ENCODE results near the gene AGMO.

Gene AGMO

DNA sequence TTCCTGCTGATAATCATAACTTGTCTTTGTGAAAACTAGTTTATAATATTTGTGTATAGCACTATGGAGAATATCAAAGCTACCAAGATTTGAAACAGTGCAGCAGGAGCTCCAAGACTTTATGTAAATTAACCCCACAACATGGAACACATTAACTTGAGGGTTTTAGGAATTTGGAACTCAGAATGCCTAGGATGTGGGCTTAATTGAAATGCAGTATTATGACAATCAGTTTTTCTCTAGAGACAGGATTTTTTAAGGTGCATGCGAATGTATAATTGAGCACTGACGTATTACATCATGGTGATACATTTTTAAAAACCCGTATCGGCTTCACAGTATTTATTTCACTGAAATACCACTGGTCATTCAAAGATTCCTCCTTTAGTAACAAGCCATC is 346.2 kb downstream of the AGMO start:
- no peaks in the 10 kb centered on the region for H3K36me3 ChIP-seq
- no peak overlapping the region for H3K4me3 ChIP-seq (ENCODE audit: low read depth in 1 of 2, low read length in 1 of 2)
- TF ChIP-seq, protein P1, sequence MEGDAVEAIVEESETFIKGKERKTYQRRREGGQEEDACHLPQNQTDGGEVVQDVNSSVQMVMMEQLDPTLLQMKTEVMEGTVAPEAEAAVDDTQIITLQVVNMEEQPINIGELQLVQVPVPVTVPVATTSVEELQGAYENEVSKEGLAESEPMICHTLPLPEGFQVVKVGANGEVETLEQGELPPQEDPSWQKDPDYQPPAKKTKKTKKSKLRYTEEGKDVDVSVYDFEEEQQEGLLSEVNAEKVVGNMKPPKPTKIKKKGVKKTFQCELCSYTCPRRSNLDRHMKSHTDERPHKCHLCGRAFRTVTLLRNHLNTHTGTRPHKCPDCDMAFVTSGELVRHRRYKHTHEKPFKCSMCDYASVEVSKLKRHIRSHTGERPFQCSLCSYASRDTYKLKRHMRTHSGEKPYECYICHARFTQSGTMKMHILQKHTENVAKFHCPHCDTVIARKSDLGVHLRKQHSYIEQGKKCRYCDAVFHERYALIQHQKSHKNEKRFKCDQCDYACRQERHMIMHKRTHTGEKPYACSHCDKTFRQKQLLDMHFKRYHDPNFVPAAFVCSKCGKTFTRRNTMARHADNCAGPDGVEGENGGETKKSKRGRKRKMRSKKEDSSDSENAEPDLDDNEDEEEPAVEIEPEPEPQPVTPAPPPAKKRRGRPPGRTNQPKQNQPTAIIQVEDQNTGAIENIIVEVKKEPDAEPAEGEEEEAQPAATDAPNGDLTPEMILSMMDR (IDR thresholded peaks at IDR 0.05) = no peak
- no peaks in the 10 kb centered on the region for H3K9me3 ChIP-seq
- peaks cover 13 to 29% of the 10 kb centered on the region in 2 experiments for H3K4me1 ChIP-seq (ENCODE audit: control insufficient read depth in 1 of 2, insufficient read depth in 1 of 2, low read depth in 1 of 2, low read length in 1 of 2)
- no peak overlapping the region for H3K27ac ChIP-seq
- H3K27me3 ChIP-seq = no peaks in the 10 kb centered on the region

DNA sequence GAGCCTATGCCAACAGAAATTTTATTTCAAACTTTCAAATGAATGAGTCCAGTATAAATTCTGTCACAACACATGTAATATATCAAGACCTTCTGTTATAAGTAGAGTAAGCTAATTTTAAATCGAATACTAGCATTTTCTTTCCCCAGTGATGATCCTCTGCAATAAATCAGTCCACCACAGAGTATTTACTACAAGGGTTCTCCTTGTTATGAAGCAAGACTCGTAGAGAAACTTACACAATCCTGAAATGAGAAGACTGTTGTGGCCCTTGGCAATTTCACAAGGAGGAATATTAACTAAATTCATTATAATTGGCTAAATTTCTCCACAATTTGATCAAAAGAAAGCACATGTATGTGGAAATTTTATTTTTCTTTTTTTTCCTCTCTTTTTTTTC is 346.8 kb downstream of the AGMO start:
- H3K27me3 ChIP-seq = no peaks in the 10 kb centered on the region
- H3K36me3 ChIP-seq = no peaks in the 10 kb centered on the region
- H3K4me1 ChIP-seq (ENCODE audit: control insufficient read depth in 1 of 2, insufficient read depth in 1 of 2, low read depth in 1 of 2, low read length in 1 of 2) = peaks cover 13 to 29% of the 10 kb centered on the region in 2 experiments
- no peaks in the 10 kb centered on the region for H3K9me3 ChIP-seq
- TF ChIP-seq, protein P1 (IDR thresholded peaks at IDR 0.05) = no peak
- H3K27ac ChIP-seq = no peak overlapping the region
- H3K4me3 ChIP-seq (ENCODE audit: low read depth in 1 of 2, low read length in 1 of 2) = no peak overlapping the region

DNA sequence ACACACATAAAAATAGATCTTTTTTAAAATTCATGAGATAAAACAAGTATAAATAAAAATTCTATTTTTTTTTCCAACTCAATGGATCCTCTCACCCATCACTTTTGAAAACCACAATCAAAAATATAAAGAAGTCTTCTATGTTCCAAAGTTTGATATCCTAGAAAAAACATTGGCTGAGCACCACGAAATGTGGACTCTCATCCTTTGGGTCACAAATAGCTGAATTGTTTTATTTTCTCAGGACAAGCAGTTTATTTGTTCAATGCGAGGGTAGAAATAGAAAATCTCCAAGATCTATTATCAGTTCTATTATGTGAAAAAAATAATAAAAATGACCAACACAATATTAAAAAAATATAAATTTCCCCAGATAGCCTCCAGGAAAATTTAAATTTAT is 348.7 kb downstream of the AGMO start:
- Histone ChIP-seq H3K9me3 (no peaks in the 10 kb centered on the region), H3K27ac (no peak overlapping the region), H3K27me3 (no peaks in the 10 kb centered on the region), H3K4me1 (ENCODE audit: control insufficient read depth in 1 of 2, insufficient read depth in 1 of 2, low read depth in 1 of 2, low read length in 1 of 2) (peaks cover 1 to 10% of the 10 kb centered on the region in 2 experiments), H3K36me3 (no peaks in the 10 kb centered on the region), H3K4me3 (ENCODE audit: low read depth in 1 of 2, low read length in 1 of 2) (no peak overlapping the region)
- TF ChIP-seq, protein P1 (IDR thresholded peaks at IDR 0.05) = no peak

DNA sequence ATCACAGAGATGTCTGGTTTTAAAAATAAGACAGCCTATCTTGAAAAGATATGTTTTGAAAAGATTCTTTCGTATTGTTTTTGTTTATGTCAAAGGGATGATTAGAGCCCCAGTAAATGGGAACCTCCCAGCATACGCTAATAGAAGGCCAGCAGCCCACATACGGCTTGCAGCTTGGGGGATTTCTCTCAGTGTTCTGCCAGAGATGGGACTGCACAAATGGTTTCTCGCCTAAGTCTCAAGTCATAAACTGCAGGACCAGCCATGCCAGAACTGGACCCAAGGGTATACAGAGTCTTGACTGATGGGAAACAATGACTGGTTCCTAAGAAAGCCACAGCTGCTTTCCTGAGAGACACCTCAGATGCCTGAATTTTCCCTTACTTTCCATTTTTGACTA is 352.4 kb downstream of the AGMO start:
- no peak overlapping the region for H3K27ac ChIP-seq
- no peaks in the 10 kb centered on the region for H3K36me3 ChIP-seq
- H3K27me3 ChIP-seq = no peaks in the 10 kb centered on the region
- TF ChIP-seq, protein P1 (IDR thresholded peaks at IDR 0.05) = no peak
- no peak overlapping the region for H3K4me3 ChIP-seq (ENCODE audit: low read depth in 1 of 2, low read length in 1 of 2)
- H3K9me3 ChIP-seq = no peaks in the 10 kb centered on the region
- no peaks in the 10 kb centered on the region for H3K4me1 ChIP-seq (ENCODE audit: control insufficient read depth in 1 of 2, insufficient read depth in 1 of 2, low read depth in 1 of 2, low read length in 1 of 2)

DNA sequence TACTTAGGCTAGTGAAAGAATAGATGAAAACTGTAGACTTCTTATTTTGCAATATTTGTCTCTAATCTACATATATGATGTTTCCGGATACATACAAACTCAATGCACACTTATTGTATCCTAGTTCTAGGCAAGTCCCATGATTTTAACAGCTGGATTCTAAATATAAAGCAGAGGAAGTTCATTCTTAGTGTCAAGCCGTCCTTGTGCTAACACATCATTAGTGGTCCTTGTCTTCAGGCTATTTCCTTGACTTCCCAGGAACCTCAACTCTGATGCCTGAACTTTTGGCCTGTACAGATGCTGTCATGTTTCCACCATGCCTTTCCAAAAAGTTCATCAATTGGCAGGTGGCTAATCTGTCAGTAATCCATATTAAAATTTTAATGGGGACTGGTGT is 357.4 kb downstream of the AGMO start:
- no peaks in the 10 kb centered on the region for H3K36me3 ChIP-seq
- H3K27ac ChIP-seq = no peak overlapping the region
- H3K9me3 ChIP-seq = no peaks in the 10 kb centered on the region
- H3K4me1 ChIP-seq (ENCODE audit: control insufficient read depth in 1 of 2, insufficient read depth in 1 of 2, low read depth in 1 of 2, low read length in 1 of 2) = no peaks in the 10 kb centered on the region
- no peak overlapping the region for H3K4me3 ChIP-seq (ENCODE audit: low read depth in 1 of 2, low read length in 1 of 2)
- TF ChIP-seq, protein P1 (IDR thresholded peaks at IDR 0.05) = no peak
- H3K27me3 ChIP-seq = no peaks in the 10 kb centered on the region

DNA sequence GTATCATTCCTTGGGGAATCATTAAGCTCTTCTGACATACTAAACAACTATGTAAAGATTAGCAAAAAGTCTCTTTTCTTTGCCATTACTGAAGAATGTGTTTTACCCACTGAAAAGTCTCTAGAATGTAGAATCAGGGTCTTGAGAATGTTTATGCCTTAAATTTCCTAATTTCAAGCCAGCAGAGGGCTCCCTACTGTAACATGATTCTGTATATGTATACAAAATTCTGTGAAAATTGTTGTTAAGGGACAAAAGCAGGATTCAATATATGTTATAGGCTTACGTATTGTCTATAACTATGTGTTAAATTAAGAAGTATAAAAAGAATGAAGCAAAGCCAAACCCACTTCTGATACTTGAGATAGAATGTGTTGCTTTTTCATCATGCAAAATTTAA is 362.3 kb downstream of the AGMO start:
- no peaks in the 10 kb centered on the region for H3K9me3 ChIP-seq
- no peaks in the 10 kb centered on the region for H3K4me1 ChIP-seq (ENCODE audit: control insufficient read depth in 1 of 2, insufficient read depth in 1 of 2, low read depth in 1 of 2, low read length in 1 of 2)
- H3K36me3 ChIP-seq = no peaks in the 10 kb centered on the region
- no peak overlapping the region for H3K4me3 ChIP-seq (ENCODE audit: low read depth in 1 of 2, low read length in 1 of 2)
- no peaks in the 10 kb centered on the region for H3K27me3 ChIP-seq
- TF ChIP-seq, protein P1 (IDR thresholded peaks at IDR 0.05) = peak; percentile 21
- no peak overlapping the region for H3K27ac ChIP-seq

All from neutrophil (primary cell).